Sigmoid colon (tissue), 3 donors: ENCODE results near the gene CLEC16A.

Experiments used
- CTCF ChIP-seq, 4 experiments: fragments of 450-650 bp in 3 of 4; fragments of 200-600 bp in 1 of 4; IDR thresholded peaks; one replicate each; pipeline ENCODE4 v1.5.1; 2016 to 2019; ENCODE audit warnings: antibody characterized with exemption in 4 of 4, mild to moderate bottlenecking in 3 of 4, moderate library complexity in 2 of 4
- POLR2A ChIP-seq, 2 donors: fragments of 450-650 bp; IDR thresholded peaks; one replicate each; pipeline ENCODE4 v1.6.1; 2016; ENCODE audit warnings: antibody characterized with exemption in 2 of 2, mild to moderate bottlenecking in 2 of 2, moderate library complexity in 2 of 2

- no peak for TF ChIP-seq CTCF (IDR thresholded peaks at IDR 0.05)
- no peak for TF ChIP-seq POLR2A (IDR thresholded peaks at IDR 0.05)
Observed at GRCh38 chr16:11060842-11061241, 116.5 kb downstream of the CLEC16A start.
